LNCaP clone FGC (cell line): ENCODE data around the gene NOSIP.

Experiments used
- DNase-seq: peaks from one replicate; pipeline ENCODE4 v3.0.0-alpha.2; 2011; ENCODE audit warnings: low read depth
- H3K4me3 ChIP-seq: 2 replicates; pipeline ENCODE4 v1.5.1; 2011; ENCODE audit warnings: mild to moderate bottlenecking, low read depth, low read length, control low read depth
- CTCF ChIP-seq: IDR thresholded peaks from 2 replicates; pipeline ENCODE4 v1.5.1; 2012; ENCODE audit warnings: mild to moderate bottlenecking; ENCODE audit not compliant: control insufficient read depth, insufficient read depth; ENCODE audit errors: extremely low read depth

Gene NOSIP

DNA sequence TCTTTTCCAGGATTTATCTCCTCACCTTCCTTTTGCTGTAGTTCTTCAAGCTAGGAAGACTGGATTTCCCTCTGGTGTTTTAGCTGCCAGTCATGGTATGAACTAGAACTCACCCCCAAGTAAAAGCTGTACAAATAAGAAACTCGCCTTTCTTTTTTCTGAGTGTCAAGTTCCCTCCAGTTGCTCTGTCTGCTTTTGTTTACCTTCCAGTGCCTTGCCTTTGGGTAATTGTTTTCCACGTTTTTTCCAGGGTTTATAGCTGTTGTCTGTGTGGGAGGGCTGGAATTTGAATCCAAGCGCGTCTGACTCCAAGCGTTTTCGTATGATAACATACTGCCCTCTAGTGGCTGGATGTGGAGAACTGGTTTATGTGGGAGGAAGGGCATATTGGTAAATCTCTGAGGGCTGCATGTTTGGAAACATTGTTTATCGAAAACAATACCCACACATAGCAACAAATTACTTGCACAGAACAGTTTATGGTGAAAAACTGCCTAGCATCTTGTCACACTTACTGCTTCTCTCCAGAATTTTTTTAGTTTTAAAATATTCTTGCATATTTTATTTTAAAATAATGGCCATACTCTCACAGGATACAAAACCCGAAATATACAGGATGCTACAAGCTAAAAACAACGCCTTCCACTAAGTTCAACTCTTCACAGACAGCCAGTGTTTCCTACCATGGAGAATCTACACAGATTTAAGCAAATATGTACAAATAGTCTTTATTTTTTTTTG, 33.4 kb downstream of the NOSIP start:
- H3K4me3 ChIP-seq = 0 out of 2 replicates have a peak overlapping the region, but pooled peaks have one; percentile 19
- TF ChIP-seq CTCF = peak; percentile 82
- DNase-seq = peak; percentile 86

GRCh38 chr19:49544154-49544553, 36.2 kb downstream of the NOSIP start:
- DNase-seq = no peak
- no peak overlapping the region for H3K4me3 ChIP-seq
- no peak for TF ChIP-seq CTCF

- no peak for TF ChIP-seq CTCF
- no peak for DNase-seq
- no peak overlapping the region for H3K4me3 ChIP-seq
These were observed 37.3 kb downstream of the NOSIP start for GRCh38 chr19:49543032-49543431.

GRCh38 chr19:49542446-49542845, 37.9 kb downstream of the NOSIP start:
- DNase-seq = no peak
- no peak overlapping the region for H3K4me3 ChIP-seq
- TF ChIP-seq CTCF = no peak

DNA sequence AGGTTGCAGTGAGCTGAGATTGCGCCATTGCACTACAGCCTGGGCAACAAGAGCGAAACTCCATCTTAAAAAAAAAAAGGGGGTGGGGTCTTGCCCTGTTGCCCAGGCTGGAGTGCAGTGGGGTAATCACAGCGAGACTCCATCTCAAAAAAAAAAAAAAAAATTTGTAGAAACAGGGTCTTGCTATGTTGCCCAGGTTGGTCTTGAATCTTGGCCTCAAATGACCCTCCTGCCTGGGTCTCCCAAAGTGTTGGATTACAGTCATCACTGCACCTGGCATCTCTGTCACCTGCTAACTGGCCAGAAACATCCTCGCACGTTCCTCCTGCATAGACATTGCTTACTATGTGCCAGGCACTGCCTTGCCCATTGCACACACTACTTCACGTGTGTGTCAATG, 38.4 kb downstream of the NOSIP start:
- no peak for TF ChIP-seq CTCF
- no peak overlapping the region for H3K4me3 ChIP-seq
- no peak for DNase-seq

GRCh38 chr19:49539192-49539952, 41.0 kb downstream of the NOSIP start:
- no peak for TF ChIP-seq CTCF
- no peak overlapping the region for H3K4me3 ChIP-seq

More at GRCh38 chr19:49539192-49539952, 41.0 kb downstream of the NOSIP start:
- DNase-seq = no peak
